Liver (tissue), 9 donors: ENCODE data around the gene TBC1D7. TPM values are rescaled to one million over a fixed set of nuclear protein-coding genes. Genes with fewer than 3 reads are reported as not detected.

Experiments used
- DNase-seq: peaks from one replicate; pipeline ENCODE4 v3.0.0-alpha.2; 2017; ENCODE audit warnings: low spot score
- H3K27ac ChIP-seq, 2 donors: one replicate each; pipeline ENCODE4 v1.7.0; 2013; ENCODE audit warnings: inconsistent platforms in 2 of 2, low read length in 2 of 2, control low read depth in 1 of 2, low read depth in 1 of 2, mild to moderate bottlenecking in 1 of 2
- H3K27me3 ChIP-seq, 4 donors: one replicate each; pipeline versions ENCODE4 v1.6.1 to v1.7.0; 2013; ENCODE audit warnings: low read length in 3 of 4, inconsistent platforms in 1 of 4, mild to moderate bottlenecking in 1 of 4, moderate library complexity in 1 of 4; ENCODE audit not compliant: control insufficient read depth in 4 of 4, insufficient read depth in 4 of 4
- H3K36me3 ChIP-seq, 4 donors: one replicate each; pipeline versions ENCODE4 v1.6.1 to v1.7.0; 2013; ENCODE audit warnings: low read length in 3 of 4, mild to moderate bottlenecking in 3 of 4, low read depth in 1 of 4, moderate library complexity in 1 of 4; ENCODE audit not compliant: control insufficient read depth in 4 of 4, insufficient read depth in 3 of 4
- H3K4me1 ChIP-seq, 4 donors: one replicate each; pipeline versions ENCODE4 v1.6.1 to v1.7.0; 2013; ENCODE audit warnings: low read length in 3 of 4, mild to moderate bottlenecking in 3 of 4, moderate library complexity in 1 of 4; ENCODE audit not compliant: control insufficient read depth in 4 of 4, insufficient read depth in 4 of 4
- H3K4me3 ChIP-seq, 3 donors: one replicate each; pipeline versions ENCODE4 v1.6.1 to v1.7.0; 2013; ENCODE audit warnings: low read length in 3 of 3, control low read depth in 1 of 3, low read depth in 1 of 3, mild to moderate bottlenecking in 1 of 3
- H3K9ac ChIP-seq, 2 donors: one replicate each; pipeline ENCODE4 v1.7.0; 2013; ENCODE audit warnings: low read length in 2 of 2, mild to moderate bottlenecking in 2 of 2, moderate library complexity in 2 of 2, control low read depth in 1 of 2, low read depth in 1 of 2
- H3K9me3 ChIP-seq, 4 donors: one replicate each; pipeline versions ENCODE4 v1.6.1 to v1.7.0; 2013; ENCODE audit warnings: low read length in 3 of 4; ENCODE audit not compliant: control insufficient read depth in 4 of 4
- EGR1 ChIP-seq, 2 donors: IDR thresholded peaks; 2 replicates each; pipeline ENCODE4 v1.6.1; 2016 to 2018; ENCODE audit warnings: antibody characterized with exemption in 2 of 2, low read depth in 2 of 2
- FOXA1 ChIP-seq: IDR thresholded peaks from 2 replicates; pipeline ENCODE4 v1.6.1; 2016; ENCODE audit warnings: antibody characterized with exemption
- FOXA2 ChIP-seq: IDR thresholded peaks from 2 replicates; pipeline ENCODE4 v1.6.1; 2016; ENCODE audit warnings: antibody characterized with exemption
- GABPA ChIP-seq, 2 donors: IDR thresholded peaks in 1 of 2; conservative IDR thresholded peaks in 1 of 2; 2 replicates each; pipeline ENCODE4 v1.6.1; 2016; ENCODE audit warnings: antibody characterized with exemption in 2 of 2, mild to moderate bottlenecking in 1 of 2, moderate library complexity in 1 of 2
- JUND ChIP-seq, 2 donors: IDR thresholded peaks; 2 replicates each; pipeline ENCODE4 v1.6.1; 2016; ENCODE audit warnings: antibody characterized with exemption in 2 of 2
- NR2F2 ChIP-seq: IDR thresholded peaks from 2 replicates; pipeline ENCODE4 v1.6.1; 2016; ENCODE audit warnings: antibody characterized with exemption
- RAD21 ChIP-seq, 2 donors: IDR thresholded peaks; 2 replicates each; pipeline ENCODE4 v1.6.1; 2016; ENCODE audit warnings: antibody characterized with exemption in 2 of 2, mild to moderate bottlenecking in 2 of 2
- RXRA ChIP-seq, 2 donors: IDR thresholded peaks; 2 replicates each; pipeline ENCODE4 v1.6.1; 2017 to 2018; ENCODE audit warnings: antibody characterized with exemption in 2 of 2, mild to moderate bottlenecking in 1 of 2
- SP1 ChIP-seq: IDR thresholded peaks from 2 replicates; pipeline ENCODE4 v1.6.1; 2018; ENCODE audit warnings: antibody characterized with exemption, mild to moderate bottlenecking
- TAF1 ChIP-seq: conservative IDR thresholded peaks from 2 replicates; pipeline ENCODE4 v1.6.1; 2016; ENCODE audit warnings: antibody characterized with exemption, mild to moderate bottlenecking
- YY1 ChIP-seq: IDR thresholded peaks from 2 replicates; pipeline ENCODE4 v1.6.1; 2016; ENCODE audit warnings: antibody characterized with exemption, mild to moderate bottlenecking
- WGBS: extraction: QIAGEN DNeasy Blood & Tissue Kit; methylation state at CpG from one replicate; pipeline ENCODE4 v1.1.7; 2013; 5-methylcytosine and 5-hydroxymethylcytosine counted together
- polyA plus RNA-seq, 2 donors: library from polyadenylated mRNA; stranded (reverse) in 1 of 2; unstranded in 1 of 2; fragments of 200-250 nt in 1 of 2; fragments of >200 nt in 1 of 2; fragmentation: Nextera tagmentation in 1 of 2; extraction: Ambion mirVana in 1 of 2; gene quantifications; one replicate each; pipeline versions ENCODE4 v1.2.1 to v1.2.3, GENCODE V29; 2013 to 2015
- total RNA-seq, 2 donors: library from RNA; depleted of rRNA; stranded (reverse); fragments of >200 nt; gene quantifications; one replicate each; pipeline ENCODE4 v1.2.3, GENCODE V29; 2014
- TF ChIP-seq, protein P1 (sequence below): IDR thresholded peaks from 2 replicates; pipeline ENCODE4 v1.6.1; 2016; ENCODE audit warnings: antibody characterized with exemption
- TF ChIP-seq, protein P2 (sequence below): IDR thresholded peaks from 2 replicates; pipeline ENCODE4 v1.6.1; 2016; ENCODE audit warnings: antibody characterized with exemption, mild to moderate bottlenecking
- TF ChIP-seq, protein P3 (sequence below): fragments of 150-350 bp; IDR thresholded peaks from 2 replicates; pipeline ENCODE4 v1.5.1; 2017; ENCODE audit warnings: improper control_type of control experiment, low read depth, low read length; ENCODE audit not compliant: missing input control
- TF ChIP-seq, protein P4 (sequence below): IDR thresholded peaks from 2 replicates; pipeline ENCODE4 v1.6.1; 2016; ENCODE audit warnings: antibody characterized with exemption
- TF ChIP-seq, protein P5 (sequence below): IDR thresholded peaks from 2 replicates; pipeline ENCODE4 v1.6.1; 2016; ENCODE audit warnings: antibody characterized with exemption
- donor health status: healthy.
- donor health status: healthy.
- donor health status: healthy.
- donor health status: healthy.
- donor health status: healthy.

Gene TBC1D7
- total and polyA plus RNA-seq, 4 donors, result 9.6 to 18.8 (median 10.6) TPM

DNA sequence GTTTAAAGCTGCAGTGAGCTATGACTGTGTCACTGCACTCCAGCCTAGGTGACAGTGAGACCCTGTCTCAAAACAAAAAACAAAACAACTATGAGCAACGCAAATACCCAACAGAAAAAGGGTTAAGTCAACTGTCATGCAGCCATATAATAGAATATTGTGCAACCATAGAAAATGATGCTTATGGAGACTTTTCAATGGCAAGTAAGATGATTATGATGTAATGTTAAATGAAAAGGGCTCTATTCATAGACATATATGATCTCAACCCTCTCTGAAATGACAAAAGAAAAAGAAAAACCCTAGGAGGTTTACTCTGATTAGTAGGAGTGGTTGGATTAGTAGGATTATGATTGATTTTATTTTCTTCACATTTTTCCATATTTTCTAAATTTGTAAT is 41.3 kb upstream of the TBC1D7 start:
- no peak overlapping the region for H3K9ac ChIP-seq
- H3K9me3 ChIP-seq, result no peaks in the 10 kb centered on the region
- TF ChIP-seq SP1 (no peak), EGR1 (IDR thresholded peaks at IDR 0.05; ENCODE audit: low read depth in 2 of 2) (no peak), TAF1 (no peak), JUND (IDR thresholded peaks at IDR 0.05) (no peak), FOXA2 (no peak), RAD21 (IDR thresholded peaks at IDR 0.05) (no peak), FOXA1 (no peak)
- TF ChIP-seq, protein P1, sequence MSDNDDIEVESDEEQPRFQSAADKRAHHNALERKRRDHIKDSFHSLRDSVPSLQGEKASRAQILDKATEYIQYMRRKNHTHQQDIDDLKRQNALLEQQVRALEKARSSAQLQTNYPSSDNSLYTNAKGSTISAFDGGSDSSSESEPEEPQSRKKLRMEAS, result no peak
- H3K27ac ChIP-seq, result no peak overlapping the region
- H3K4me3 ChIP-seq, result no peak overlapping the region
- no peak for DNase-seq
- no peaks in the 10 kb centered on the region for H3K4me1 ChIP-seq
- peaks cover under 1 to 8% (median 3%) of the 10 kb centered on the region in 4 donors for H3K36me3 ChIP-seq
- 48% methylated on average over 1 of the region's 1 CpG for WGBS
- H3K27me3 ChIP-seq, result no peaks in the 10 kb centered on the region

DNA sequence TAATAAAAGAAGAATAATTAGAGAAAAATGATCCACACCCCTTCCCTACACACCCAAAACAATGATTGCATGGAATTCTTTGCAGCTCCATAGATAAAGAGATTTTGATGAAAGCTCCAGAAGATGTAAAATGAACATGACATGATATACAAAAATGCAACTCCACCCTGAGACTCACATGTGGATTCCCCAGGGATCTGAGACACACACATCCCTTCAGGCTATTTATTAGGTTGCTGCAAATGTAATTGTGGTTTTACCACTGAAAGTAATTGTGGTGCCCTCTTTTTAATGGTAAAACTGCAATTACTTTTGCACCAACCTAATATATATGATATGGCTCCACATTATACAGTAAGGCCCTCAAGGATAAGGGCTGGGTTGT is 40.4 kb upstream of the TBC1D7 start:
- TF ChIP-seq, protein P2, sequence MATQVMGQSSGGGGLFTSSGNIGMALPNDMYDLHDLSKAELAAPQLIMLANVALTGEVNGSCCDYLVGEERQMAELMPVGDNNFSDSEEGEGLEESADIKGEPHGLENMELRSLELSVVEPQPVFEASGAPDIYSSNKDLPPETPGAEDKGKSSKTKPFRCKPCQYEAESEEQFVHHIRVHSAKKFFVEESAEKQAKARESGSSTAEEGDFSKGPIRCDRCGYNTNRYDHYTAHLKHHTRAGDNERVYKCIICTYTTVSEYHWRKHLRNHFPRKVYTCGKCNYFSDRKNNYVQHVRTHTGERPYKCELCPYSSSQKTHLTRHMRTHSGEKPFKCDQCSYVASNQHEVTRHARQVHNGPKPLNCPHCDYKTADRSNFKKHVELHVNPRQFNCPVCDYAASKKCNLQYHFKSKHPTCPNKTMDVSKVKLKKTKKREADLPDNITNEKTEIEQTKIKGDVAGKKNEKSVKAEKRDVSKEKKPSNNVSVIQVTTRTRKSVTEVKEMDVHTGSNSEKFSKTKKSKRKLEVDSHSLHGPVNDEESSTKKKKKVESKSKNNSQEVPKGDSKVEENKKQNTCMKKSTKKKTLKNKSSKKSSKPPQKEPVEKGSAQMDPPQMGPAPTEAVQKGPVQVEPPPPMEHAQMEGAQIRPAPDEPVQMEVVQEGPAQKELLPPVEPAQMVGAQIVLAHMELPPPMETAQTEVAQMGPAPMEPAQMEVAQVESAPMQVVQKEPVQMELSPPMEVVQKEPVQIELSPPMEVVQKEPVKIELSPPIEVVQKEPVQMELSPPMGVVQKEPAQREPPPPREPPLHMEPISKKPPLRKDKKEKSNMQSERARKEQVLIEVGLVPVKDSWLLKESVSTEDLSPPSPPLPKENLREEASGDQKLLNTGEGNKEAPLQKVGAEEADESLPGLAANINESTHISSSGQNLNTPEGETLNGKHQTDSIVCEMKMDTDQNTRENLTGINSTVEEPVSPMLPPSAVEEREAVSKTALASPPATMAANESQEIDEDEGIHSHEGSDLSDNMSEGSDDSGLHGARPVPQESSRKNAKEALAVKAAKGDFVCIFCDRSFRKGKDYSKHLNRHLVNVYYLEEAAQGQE, result no peak
- TF ChIP-seq, protein P3, sequence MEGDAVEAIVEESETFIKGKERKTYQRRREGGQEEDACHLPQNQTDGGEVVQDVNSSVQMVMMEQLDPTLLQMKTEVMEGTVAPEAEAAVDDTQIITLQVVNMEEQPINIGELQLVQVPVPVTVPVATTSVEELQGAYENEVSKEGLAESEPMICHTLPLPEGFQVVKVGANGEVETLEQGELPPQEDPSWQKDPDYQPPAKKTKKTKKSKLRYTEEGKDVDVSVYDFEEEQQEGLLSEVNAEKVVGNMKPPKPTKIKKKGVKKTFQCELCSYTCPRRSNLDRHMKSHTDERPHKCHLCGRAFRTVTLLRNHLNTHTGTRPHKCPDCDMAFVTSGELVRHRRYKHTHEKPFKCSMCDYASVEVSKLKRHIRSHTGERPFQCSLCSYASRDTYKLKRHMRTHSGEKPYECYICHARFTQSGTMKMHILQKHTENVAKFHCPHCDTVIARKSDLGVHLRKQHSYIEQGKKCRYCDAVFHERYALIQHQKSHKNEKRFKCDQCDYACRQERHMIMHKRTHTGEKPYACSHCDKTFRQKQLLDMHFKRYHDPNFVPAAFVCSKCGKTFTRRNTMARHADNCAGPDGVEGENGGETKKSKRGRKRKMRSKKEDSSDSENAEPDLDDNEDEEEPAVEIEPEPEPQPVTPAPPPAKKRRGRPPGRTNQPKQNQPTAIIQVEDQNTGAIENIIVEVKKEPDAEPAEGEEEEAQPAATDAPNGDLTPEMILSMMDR, result no peak
- TF ChIP-seq, protein P1, result no peak
- TF ChIP-seq, protein P4, sequence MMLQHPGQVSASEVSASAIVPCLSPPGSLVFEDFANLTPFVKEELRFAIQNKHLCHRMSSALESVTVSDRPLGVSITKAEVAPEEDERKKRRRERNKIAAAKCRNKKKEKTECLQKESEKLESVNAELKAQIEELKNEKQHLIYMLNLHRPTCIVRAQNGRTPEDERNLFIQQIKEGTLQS, result no peak
- TF ChIP-seq RAD21 (IDR thresholded peaks at IDR 0.05) (no peak), GABPA (IDR thresholded peaks at IDR 0.05 in 1 of 2, conservative IDR thresholded peaks at IDR 0.05 in 1 of 2) (no peak), RXRA (IDR thresholded peaks at IDR 0.05) (no peak), NR2F2 (no peak), TAF1 (no peak), FOXA1 (no peak), YY1 (no peak)
- TF ChIP-seq, protein P5, sequence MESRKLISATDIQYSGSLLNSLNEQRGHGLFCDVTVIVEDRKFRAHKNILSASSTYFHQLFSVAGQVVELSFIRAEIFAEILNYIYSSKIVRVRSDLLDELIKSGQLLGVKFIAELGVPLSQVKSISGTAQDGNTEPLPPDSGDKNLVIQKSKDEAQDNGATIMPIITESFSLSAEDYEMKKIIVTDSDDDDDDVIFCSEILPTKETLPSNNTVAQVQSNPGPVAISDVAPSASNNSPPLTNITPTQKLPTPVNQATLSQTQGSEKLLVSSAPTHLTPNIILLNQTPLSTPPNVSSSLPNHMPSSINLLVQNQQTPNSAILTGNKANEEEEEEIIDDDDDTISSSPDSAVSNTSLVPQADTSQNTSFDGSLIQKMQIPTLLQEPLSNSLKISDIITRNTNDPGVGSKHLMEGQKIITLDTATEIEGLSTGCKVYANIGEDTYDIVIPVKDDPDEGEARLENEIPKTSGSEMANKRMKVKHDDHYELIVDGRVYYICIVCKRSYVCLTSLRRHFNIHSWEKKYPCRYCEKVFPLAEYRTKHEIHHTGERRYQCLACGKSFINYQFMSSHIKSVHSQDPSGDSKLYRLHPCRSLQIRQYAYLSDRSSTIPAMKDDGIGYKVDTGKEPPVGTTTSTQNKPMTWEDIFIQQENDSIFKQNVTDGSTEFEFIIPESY, result no peak
- Histone ChIP-seq H3K36me3 (peaks cover 2 to 10% (median 8%) of the 10 kb centered on the region in 4 donors), H3K9me3 (no peaks in the 10 kb centered on the region), H3K9ac (no peak overlapping the region), H3K27ac (no peak overlapping the region), H3K27me3 (no peaks in the 10 kb centered on the region), H3K4me1 (peaks cover 0 to 3% (median 0%) of the 10 kb centered on the region in 4 donors), H3K4me3 (no peak overlapping the region)
- no peak for DNase-seq
